HFF-Myc (cell line): ENCODE measurements around the gene VNN1.
"Not testable (repeated sequence)": the region's sequence is repeated elsewhere in the genome, so short reads cannot be mapped to it uniquely, and the experiment has no call there.

ENCODE experiments used
- DNase-seq: peaks from one replicate; pipeline ENCODE4 v3.0.0-alpha.2; 2011; ENCODE audit warnings: low read depth; ENCODE audit errors: extremely low read depth
- H3K4me3 ChIP-seq: replicated peaks from 2 replicates; pipeline ENCODE4 v1.5.1; 2011; ENCODE audit warnings: low read depth, mild to moderate bottlenecking, control low read depth, low read length
- TF ChIP-seq, protein P1 (sequence below): IDR thresholded peaks from 2 replicates; pipeline ENCODE4 v1.5.1; 2012; ENCODE audit warnings: mild to moderate bottlenecking, low read depth, low read length, control low read depth; ENCODE audit errors: missing control alignments

VNN1 gene

DNA sequence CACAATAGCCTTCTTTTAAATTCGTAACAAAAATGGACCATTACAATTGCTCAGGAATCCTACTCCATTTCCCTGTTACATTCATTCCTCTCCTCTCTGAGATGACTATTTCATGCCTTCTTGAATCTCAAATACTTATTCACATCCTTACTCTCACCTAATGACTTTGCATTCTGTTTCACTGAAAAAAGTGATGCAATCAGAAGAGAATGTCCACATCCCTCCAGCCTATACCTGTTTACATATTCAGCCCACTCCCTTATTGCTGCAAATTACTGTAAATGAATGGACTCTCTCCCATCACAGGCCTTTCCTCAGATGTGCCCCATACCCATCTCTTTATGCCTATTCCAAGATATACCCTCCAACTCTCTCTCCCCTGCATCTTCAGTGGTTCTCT lies 63.4 kb downstream of the VNN1 start:
- DNase-seq = no peak
- H3K4me3 ChIP-seq = no peak overlapping the region
- TF ChIP-seq, protein P1, sequence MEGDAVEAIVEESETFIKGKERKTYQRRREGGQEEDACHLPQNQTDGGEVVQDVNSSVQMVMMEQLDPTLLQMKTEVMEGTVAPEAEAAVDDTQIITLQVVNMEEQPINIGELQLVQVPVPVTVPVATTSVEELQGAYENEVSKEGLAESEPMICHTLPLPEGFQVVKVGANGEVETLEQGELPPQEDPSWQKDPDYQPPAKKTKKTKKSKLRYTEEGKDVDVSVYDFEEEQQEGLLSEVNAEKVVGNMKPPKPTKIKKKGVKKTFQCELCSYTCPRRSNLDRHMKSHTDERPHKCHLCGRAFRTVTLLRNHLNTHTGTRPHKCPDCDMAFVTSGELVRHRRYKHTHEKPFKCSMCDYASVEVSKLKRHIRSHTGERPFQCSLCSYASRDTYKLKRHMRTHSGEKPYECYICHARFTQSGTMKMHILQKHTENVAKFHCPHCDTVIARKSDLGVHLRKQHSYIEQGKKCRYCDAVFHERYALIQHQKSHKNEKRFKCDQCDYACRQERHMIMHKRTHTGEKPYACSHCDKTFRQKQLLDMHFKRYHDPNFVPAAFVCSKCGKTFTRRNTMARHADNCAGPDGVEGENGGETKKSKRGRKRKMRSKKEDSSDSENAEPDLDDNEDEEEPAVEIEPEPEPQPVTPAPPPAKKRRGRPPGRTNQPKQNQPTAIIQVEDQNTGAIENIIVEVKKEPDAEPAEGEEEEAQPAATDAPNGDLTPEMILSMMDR = no peak

DNA sequence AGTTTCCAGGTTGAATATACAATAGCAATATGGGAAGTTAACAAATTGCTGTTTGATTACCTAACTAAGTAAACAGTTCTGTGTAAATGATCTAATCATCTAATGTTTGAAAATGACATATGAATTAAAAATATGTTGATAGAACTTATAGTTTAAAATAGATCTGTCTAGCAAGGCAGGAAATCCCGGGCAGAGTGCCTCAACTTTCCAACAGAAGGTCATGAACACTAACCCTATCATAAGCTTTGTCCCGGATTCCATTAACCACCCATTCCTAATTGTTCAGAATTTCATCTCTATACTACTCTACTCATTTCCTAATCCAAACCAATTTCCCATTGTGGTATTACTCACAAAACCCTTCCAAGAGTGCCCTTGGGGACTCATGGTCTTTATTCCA lies 65.0 kb downstream of the VNN1 start:
- TF ChIP-seq, protein P1 = no peak
- H3K4me3 ChIP-seq = no peak overlapping the region
- DNase-seq = no peak

DNA sequence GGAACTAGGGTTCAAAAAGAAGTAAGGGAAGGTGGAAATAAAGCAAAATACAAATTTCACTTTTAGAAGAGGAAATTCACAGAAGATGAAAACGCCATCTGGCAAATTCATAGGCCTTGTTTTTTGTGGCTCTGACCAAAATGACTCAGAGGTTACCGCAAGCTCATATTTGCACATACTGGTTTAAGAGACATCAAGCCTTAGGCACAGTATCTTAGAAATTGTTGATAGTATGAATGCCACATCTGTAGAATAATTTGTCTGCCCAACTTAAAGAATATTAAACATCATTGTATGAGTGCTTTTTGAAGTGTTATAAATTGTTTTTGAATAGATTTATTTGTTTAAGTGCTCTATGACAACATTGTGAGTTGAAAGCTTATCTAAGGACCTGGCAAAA lies 65.5 kb downstream of the VNN1 start:
- DNase-seq = peak; percentile 6
- TF ChIP-seq, protein P1 = no peak
- H3K4me3 ChIP-seq = no peak overlapping the region

DNA sequence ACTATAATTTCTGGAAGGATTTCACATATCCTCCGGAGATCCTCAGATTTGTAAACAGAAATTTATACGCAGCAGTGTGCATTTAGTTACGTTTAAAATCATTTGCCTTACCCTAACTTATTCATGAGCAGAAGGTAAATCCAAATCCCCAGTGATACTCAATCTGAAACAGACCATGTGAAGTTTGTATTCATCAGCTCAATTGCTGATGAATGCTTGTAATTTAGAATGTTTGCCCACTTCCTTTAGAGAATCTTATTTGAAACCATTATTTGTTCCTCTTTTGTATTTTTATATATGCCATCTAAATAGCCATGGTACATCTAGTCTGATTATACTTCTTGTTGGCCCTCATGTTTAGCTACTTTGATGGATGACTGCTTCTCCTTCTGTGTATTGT lies 70.3 kb downstream of the VNN1 start:
- DNase-seq = no peak
- TF ChIP-seq, protein P1 = no peak

DNA sequence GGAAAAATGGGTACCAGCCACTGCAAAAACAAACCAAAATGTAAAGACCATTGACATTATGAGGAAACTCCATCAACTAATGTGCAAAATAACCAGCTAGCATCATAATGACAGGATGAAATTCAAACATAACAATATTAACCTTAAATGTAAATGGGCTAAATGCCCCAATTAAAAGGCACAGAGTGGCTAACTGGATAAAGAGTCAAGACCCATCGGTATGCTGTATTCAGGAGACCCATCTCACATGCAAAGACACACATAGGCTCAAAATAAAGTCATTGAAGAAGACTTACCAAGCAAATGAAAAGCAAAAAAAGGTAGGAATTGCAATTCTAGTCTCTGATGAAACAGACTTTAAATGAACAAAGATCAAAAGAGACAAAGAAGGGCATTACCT lies 76.7 kb downstream of the VNN1 start:
- not testable (repeated sequence) for H3K4me3 ChIP-seq, DNase-seq

More for the DNA sequence above, 70.3 kb downstream of the VNN1 start:
- H3K4me3 ChIP-seq = no peak overlapping the region

DNA sequence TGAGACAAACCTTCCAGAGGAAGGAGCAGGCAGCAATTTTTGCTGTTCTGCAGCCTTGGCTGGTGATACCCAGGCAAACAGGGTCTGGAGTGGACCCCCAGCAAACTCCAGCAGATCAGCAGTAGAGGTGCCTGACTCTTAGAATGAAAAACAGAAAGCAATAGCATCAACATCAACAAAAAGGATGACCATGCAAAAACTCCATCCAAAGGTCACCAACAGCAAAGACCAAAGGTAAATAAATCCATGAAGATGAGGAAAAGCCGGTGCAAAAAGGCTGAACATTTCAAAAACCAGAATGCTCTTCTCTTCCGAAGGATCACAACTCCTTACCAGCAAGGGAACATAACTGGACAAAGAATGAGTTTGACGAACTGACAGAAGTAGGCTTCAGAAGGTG lies 77.9 kb downstream of the VNN1 start:
- not testable (repeated sequence) for H3K4me3 ChIP-seq, DNase-seq

DNA sequence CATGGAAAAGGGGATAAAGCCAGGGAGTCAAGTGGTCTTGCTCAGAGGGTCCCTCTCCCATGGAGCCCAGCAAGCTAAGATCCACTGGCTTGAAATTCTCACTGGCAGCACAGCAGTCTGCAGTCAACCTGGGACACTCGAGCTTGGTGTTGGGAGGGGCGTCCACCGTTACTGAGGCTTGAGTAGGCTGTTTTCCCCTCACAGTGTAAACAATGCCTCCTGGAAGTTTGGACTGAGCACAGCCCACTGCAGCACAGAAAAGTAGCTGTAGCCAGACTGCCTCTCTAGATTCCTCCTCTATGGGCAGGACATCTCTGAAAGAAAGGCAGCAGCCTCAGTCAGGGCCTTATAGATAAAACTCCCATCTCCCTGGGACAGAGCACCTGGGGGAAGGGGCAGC lies 78.6 kb downstream of the VNN1 start:
- H3K4me3 ChIP-seq, DNase-seq: not testable (repeated sequence)

DNA sequence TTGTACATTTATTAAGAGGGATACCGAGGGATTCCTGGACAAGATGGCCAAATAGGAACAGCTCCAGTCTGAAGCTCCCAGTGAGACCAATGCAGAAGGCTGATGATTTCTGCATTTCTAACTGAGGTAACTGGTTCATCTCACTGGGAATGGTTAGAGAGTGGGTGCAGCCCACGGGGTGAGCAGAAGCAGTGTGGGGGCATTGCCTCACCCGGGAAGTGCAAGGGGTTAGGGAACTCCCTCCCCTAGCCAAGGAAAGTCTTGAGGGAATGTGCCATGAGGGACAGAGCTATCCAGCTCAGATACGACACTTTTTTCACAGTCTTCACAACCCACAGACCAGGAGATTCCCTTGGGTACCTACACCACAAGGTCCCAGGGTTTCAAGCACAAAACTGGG lies 79.1 kb downstream of the VNN1 start:
- TF ChIP-seq, protein P1 = no peak
- no peak for DNase-seq
- no peak overlapping the region for H3K4me3 ChIP-seq

DNA sequence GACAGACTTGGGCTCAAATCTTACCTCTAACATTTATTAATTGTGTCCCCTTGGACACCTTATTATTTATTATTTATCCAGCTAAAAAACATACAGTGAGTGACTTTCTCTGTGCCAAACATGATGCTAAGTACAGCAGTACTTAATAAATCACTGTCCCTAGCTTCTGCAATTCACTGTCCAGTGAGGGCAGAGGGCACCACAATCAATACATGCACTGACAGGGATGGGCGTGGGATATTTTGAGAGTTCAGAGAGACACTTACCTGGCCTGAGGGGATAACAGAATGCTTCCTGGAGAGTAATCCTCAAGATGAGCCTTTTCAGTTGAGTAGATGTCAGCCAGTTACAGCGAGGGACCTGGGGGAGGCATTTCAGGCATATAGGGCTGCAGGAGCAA lies 80.5 kb downstream of the VNN1 start:
- TF ChIP-seq, protein P1 = no peak
- DNase-seq = no peak
- no peak overlapping the region for H3K4me3 ChIP-seq
